GM12801 (cell line): ENCODE measurements around the gene SRP19.

Source experiments
- CTCF ChIP-seq: IDR thresholded peaks from one replicate; pipeline ENCODE4 v1.5.1; 2011; ENCODE audit warnings: control low read depth; ENCODE audit not compliant: insufficient read length; ENCODE audit errors: extremely low read depth

SRP19 gene

GRCh38 chr5:112885001-112885400 is 23.9 kb downstream of the SRP19 start:
- TF ChIP-seq CTCF = no peak

DNA sequence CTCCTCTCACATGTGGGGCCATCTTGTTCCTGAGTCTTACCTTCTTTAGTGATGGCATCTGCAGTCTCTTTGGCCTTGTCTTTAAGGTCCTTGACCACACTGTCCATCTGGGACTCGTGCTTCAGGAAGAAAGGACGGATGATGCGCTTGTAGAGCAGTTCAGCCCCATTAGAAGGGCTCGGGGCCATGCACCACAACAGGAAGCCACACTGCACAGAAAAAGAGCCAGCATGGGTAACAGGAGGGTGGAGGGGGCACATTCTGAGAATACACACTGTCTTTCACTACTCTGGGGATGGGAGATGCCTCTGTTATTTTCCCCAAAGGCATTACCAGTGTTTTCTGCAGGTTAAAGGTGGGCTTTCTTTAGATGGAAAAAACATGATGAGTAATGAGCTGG is 25.9 kb downstream of the SRP19 start:
- TF ChIP-seq CTCF = no peak

DNA sequence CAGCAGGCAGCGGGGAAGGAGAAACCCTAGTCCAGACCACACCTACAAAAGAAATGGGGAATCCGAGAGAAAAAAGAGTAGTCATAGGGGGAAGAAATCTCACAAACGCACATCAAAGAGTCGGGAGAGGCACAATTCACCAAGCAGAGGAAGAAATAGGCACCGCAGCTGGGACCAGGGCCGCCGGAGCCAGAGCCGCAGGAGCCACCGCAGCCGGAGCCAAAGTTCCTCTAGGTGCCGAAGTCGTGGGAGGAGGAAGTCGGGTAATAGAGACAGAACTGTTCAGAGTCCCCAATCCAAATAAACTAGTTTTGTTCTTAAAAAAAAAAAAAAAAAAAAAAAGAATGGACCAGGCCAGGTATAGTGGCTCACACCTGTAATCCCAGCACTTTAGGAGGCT is 31.7 kb downstream of the SRP19 start:
- TF ChIP-seq CTCF = no peak

DNA sequence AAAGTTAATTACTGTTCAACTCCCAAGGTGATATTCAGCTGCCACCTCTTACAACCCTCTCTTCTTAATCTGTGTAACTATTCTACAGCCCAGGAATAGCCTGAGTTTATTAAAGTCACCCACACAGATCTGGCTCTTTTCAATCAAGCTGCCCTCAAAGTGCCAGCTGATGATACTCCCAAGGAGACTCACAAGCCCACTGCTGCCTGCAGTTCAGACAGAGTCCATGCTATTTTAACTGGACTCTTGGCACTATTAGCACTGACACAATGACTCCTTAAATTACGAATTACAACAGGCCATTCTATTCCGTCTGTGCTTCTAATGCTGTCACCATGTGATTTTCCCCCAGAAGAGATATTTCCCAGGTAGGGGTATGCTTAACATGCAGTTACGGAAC is 34.6 kb downstream of the SRP19 start:
- TF ChIP-seq CTCF = no peak

- TF ChIP-seq CTCF = no peak
Measured at GRCh38 chr5:112902561-112902960, 41.5 kb downstream of the SRP19 start.

DNA sequence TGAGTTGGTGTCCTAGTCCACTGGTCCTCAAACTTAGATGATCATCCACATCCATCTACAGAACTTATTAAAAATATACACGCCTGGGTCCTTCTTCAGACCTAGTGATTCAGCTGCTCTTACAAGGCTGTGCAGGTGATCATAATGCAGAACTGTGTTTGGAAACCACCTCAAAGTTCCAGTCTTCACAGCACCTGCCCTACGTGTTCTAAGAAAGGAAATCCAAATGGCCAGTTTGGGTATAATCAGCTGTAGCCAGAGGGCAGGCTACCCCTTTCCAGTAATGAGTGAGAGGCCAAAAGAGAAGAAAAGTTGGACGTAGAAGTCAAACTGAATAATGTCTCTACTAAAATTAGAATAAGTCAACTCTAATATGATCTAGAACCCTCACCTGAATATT is 45.5 kb downstream of the SRP19 start:
- TF ChIP-seq CTCF = no peak

- TF ChIP-seq CTCF = no peak
Measured at GRCh38 chr5:112907166-112907631, 46.1 kb downstream of the SRP19 start.

DNA sequence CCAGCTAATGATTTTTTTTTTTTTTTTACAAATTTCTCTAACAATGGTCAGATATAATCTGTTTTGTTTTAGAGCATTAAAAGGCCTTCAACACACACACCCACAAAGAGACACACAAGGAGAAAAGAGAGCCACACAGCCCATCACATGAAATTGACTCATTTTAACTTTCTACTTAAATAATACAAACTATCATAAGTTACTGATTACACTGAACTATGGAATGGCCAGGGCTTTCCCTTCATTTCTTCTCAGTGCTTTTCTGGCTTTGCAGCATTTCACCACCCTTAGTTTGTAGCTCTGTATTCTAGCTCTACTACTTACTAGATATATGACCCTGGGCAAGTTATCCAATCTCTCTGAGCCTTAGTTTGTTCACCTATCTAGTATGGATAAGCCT is 47.8 kb downstream of the SRP19 start:
- TF ChIP-seq CTCF = no peak
